Measurements from ENCODE around the gene PSMB5.

Gene PSMB5

DNA sequence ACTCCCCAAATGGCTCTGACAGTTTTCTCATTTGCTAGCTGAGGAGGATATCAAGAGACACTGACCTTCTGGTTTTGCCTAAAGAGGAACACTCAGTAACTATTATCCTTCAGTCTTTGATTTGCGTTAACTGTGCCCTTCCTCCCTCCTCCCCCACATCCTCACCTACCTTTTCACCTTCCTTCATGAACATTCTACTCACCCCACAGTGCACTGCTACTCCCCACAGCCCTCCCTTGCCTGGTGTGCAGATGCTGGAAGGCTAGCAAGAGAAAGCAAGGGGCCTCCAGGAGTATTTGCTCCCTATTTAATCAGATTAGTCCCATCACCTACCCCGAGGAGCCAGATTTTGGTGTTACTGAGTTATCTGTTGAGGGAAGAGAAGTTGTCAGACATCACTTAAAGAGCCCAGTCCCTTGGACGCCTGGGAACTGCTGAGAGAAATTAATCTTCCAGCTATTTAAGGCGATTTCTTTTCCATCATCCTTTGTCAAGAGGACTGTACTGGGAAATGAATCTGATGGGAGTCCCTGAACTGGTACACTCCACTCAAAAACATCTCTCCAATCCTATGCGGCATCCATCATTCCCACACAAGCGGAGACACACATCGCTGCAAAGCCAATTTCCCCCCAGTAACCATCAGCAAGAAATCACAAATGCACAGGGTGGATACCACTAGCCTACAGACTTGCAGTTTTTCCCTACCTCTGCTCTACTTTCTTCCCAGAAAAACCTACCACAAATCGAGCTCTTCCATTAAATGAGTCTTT lies 11.5 kb downstream of the PSMB5 start:
- no peaks in the 10 kb centered on the region for H3K9me3 ChIP-seq (ENCODE audit: control insufficient read depth, insufficient read depth, low read depth, low read length)
- no peak overlapping the region for H3K27ac ChIP-seq (ENCODE audit: extremely low read depth, low read depth, low read length)
- TF ChIP-seq, protein P1, sequence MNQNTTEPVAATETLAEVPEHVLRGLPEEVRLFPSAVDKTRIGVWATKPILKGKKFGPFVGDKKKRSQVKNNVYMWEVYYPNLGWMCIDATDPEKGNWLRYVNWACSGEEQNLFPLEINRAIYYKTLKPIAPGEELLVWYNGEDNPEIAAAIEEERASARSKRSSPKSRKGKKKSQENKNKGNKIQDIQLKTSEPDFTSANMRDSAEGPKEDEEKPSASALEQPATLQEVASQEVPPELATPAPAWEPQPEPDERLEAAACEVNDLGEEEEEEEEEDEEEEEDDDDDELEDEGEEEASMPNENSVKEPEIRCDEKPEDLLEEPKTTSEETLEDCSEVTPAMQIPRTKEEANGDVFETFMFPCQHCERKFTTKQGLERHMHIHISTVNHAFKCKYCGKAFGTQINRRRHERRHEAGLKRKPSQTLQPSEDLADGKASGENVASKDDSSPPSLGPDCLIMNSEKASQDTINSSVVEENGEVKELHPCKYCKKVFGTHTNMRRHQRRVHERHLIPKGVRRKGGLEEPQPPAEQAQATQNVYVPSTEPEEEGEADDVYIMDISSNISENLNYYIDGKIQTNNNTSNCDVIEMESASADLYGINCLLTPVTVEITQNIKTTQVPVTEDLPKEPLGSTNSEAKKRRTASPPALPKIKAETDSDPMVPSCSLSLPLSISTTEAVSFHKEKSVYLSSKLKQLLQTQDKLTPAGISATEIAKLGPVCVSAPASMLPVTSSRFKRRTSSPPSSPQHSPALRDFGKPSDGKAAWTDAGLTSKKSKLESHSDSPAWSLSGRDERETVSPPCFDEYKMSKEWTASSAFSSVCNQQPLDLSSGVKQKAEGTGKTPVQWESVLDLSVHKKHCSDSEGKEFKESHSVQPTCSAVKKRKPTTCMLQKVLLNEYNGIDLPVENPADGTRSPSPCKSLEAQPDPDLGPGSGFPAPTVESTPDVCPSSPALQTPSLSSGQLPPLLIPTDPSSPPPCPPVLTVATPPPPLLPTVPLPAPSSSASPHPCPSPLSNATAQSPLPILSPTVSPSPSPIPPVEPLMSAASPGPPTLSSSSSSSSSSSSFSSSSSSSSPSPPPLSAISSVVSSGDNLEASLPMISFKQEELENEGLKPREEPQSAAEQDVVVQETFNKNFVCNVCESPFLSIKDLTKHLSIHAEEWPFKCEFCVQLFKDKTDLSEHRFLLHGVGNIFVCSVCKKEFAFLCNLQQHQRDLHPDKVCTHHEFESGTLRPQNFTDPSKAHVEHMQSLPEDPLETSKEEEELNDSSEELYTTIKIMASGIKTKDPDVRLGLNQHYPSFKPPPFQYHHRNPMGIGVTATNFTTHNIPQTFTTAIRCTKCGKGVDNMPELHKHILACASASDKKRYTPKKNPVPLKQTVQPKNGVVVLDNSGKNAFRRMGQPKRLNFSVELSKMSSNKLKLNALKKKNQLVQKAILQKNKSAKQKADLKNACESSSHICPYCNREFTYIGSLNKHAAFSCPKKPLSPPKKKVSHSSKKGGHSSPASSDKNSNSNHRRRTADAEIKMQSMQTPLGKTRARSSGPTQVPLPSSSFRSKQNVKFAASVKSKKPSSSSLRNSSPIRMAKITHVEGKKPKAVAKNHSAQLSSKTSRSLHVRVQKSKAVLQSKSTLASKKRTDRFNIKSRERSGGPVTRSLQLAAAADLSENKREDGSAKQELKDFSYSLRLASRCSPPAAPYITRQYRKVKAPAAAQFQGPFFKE (tag by site-specific recombination; IDR thresholded peaks at IDR 0.05; ENCODE audit: borderline replicate concordance) = no peak
- no peak for TF ChIP-seq ZSCAN23 (tag by site-specific recombination; IDR thresholded peaks at IDR 0.05)
- peak; percentile 16; the same call in 1 of the 2 replicates for TF ChIP-seq EGR2 (tag by site-specific recombination; IDR thresholded peaks at IDR 0.05; ENCODE audit: low read depth)
- TF ChIP-seq ZNF501 (tag by site-specific recombination; IDR thresholded peaks at IDR 0.05) = no peak
- TF ChIP-seq ZFP41 (tag by site-specific recombination; IDR thresholded peaks at IDR 0.05; ENCODE audit: borderline replicate concordance) = no peak
- TF ChIP-seq ZNF670 (tag by site-specific recombination; IDR thresholded peaks at IDR 0.05; ENCODE audit: low read depth) = no peak
- ChIA-PET POLR2A (interaction anchor here (0.6 to 2.3 kb wide), 9 partner anchors 9 to 279 kb away, joined by 3 to 9 read pairs (median 5); partner anchors contain the start of genes AJUBA, HAUS4, PSMB11 and PSMB5), CTCF (interaction anchor here (0.8 to 1.3 kb wide), 2 partner anchors 35 to 52 kb away, joined by 3 to 4 read pairs; partner anchors contain the start of gene CDH24)
- H3K4me3 ChIP-seq (ENCODE audit: low read depth, low read length) = no peak overlapping the region
- H3K4me1 ChIP-seq (ENCODE audit: control insufficient read depth, insufficient read depth, low read length) = peaks cover 12% of the 10 kb centered on the region
- peaks cover 8 to 25% of the 10 kb centered on the region in 2 experiments; a peak in 2 of 3 replicates for H3K36me3 ChIP-seq (ENCODE audit: control insufficient read depth in 2 of 2, insufficient read depth in 1 of 2, low read length in 2 of 2)

DNA sequence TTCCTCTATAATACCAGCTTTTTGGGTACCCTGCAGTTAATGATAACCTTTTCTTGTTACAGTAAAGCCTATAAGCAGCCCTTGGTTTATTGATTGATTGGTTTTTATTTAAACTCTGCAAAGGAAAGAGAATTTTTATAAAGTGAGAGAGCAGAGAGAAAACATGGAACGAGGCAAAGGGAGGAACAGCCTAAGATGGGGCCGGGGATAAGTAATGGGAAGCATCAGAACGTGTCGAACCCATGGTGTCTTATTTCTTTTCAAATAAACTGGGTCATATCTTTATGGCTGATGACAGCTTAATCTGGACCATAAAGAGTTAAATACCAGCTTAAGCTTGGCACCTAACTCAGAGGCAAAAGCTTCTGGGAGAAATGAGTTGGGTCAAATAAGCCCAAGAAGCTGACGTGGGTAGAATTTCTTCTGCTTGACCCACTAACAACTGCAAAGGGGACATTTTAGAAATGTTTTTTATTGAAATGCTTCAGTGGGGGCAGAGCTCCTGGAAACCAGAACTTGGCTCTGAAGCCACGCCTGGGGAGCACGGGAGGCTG lies 12.7 kb downstream of the PSMB5 start:
- no peak for TF ChIP-seq ZNF23 (tag by site-specific recombination; IDR thresholded peaks at IDR 0.05; ENCODE audit: borderline replicate concordance)
- peak; percentile 77 for TF ChIP-seq ZNF341 (tag by site-specific recombination; IDR thresholded peaks at IDR 0.05; ENCODE audit: low read depth)
- TF ChIP-seq YY1 (tag by site-specific recombination; IDR thresholded peaks at IDR 0.05) = no peak
- H3K36me3 ChIP-seq (ENCODE audit: control insufficient read depth in 2 of 2, insufficient read depth in 1 of 2, low read length in 2 of 2) = peaks cover 5 to 23% of the 10 kb centered on the region in 2 experiments; a peak in 2 of 3 replicates
- peaks cover 12% of the 10 kb centered on the region for H3K4me1 ChIP-seq (ENCODE audit: control insufficient read depth, insufficient read depth, low read length)
- no peaks in the 10 kb centered on the region for H3K9me3 ChIP-seq (ENCODE audit: control insufficient read depth, insufficient read depth, low read depth, low read length)
- H3K27ac ChIP-seq (ENCODE audit: extremely low read depth, low read depth, low read length) = no peak overlapping the region
- no peak overlapping the region for H3K4me3 ChIP-seq (ENCODE audit: low read depth, low read length)
- POLR2A ChIA-PET = interaction anchor here (0.6 kb wide), 1 partner anchor 12 kb away, joined by 3 read pairs; no protein-coding TSS in a partner anchor
- CTCF ChIA-PET = interaction anchor here (0.6 to 1.3 kb wide), 3 partner anchors 27 to 33 kb away, joined by 3 to 6 read pairs (median 3); no protein-coding TSS in a partner anchor

DNA sequence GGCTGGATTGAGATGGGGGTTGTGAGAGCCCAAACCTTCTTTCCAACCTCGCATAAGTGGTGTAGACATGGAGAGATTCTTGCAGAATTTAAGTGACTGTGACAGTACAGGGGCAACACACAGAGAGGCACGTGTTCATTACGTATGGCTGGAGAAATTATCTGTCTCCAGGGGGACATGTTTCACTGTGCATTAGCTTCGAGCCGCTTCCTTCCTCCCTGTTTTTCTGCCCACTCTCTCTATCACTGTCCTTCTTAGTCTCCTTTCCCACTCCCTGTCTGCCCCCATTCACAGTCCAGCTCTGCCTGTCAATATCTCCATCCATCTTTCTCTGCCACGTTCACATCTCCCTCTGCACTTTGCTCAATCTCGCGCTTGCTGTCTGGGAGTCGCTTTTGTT lies 13.3 kb downstream of the PSMB5 start:
- no peak overlapping the region for H3K27ac ChIP-seq (ENCODE audit: extremely low read depth, low read depth, low read length)
- TF ChIP-seq MEIS1 (CRISPR knock-in tag; IDR thresholded peaks at IDR 0.05; ENCODE audit: borderline replicate concordance) (no peak), ZNF366 (tag by site-specific recombination; conservative IDR thresholded peaks at IDR 0.05) (0 out of 2 replicates have a peak, but pooled peaks have one; percentile 35), GLIS2 (tag by site-specific recombination; IDR thresholded peaks at IDR 0.05) (no peak), EGR2 (tag by site-specific recombination; IDR thresholded peaks at IDR 0.05; ENCODE audit: low read depth) (peak; percentile 14; the same call in 1 of the 2 replicates)
- TF ChIP-seq, protein P2, sequence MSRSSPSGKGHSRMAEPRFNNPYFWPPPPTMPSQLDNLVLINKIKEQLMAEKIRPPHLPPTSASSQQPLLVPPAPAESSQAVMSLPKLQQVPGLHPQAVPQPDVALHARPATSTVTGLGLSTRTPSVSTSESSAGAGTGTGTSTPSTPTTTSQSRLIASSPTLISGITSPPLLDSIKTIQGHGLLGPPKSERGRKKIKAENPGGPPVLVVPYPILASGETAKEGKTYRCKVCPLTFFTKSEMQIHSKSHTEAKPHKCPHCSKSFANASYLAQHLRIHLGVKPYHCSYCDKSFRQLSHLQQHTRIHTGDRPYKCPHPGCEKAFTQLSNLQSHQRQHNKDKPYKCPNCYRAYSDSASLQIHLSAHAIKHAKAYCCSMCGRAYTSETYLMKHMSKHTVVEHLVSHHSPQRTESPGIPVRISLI (tag by site-specific recombination; IDR thresholded peaks at IDR 0.05) = no peak
- TF ChIP-seq, protein P3, sequence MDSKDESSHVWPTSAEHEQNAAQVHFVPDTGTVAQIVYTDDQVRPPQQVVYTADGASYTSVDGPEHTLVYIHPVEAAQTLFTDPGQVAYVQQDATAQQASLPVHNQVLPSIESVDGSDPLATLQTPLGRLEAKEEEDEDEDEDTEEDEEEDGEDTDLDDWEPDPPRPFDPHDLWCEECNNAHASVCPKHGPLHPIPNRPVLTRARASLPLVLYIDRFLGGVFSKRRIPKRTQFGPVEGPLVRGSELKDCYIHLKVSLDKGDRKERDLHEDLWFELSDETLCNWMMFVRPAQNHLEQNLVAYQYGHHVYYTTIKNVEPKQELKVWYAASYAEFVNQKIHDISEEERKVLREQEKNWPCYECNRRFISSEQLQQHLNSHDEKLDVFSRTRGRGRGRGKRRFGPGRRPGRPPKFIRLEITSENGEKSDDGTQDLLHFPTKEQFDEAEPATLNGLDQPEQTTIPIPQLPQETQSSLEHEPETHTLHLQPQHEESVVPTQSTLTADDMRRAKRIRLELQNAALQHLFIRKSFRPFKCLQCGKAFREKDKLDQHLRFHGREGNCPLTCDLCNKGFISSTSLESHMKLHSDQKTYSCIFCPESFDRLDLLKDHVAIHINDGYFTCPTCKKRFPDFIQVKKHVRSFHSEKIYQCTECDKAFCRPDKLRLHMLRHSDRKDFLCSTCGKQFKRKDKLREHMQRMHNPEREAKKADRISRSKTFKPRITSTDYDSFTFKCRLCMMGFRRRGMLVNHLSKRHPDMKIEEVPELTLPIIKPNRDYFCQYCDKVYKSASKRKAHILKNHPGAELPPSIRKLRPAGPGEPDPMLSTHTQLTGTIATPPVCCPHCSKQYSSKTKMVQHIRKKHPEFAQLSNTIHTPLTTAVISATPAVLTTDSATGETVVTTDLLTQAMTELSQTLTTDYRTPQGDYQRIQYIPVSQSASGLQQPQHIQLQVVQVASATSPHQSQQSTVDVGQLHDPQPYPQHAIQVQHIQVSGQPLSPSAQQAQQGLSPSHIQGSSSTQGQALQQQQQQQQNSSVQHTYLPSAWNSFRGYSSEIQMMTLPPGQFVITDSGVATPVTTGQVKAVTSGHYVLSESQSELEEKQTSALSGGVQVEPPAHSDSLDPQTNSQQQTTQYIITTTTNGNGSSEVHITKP (tag by site-specific recombination; IDR thresholded peaks at IDR 0.05) = 0 out of 2 replicates have a peak, but pooled peaks have one; percentile 49
- no peaks in the 10 kb centered on the region for H3K9me3 ChIP-seq (ENCODE audit: control insufficient read depth, insufficient read depth, low read depth, low read length)
- H3K36me3 ChIP-seq (ENCODE audit: control insufficient read depth in 2 of 2, insufficient read depth in 1 of 2, low read length in 2 of 2) = peaks cover 3 to 22% of the 10 kb centered on the region in 2 experiments; a peak in 2 of 3 replicates
- H3K4me3 ChIP-seq (ENCODE audit: low read depth, low read length) = no peak overlapping the region
- H3K4me1 ChIP-seq (ENCODE audit: control insufficient read depth, insufficient read depth, low read length) = peaks cover 12% of the 10 kb centered on the region
- POLR2A ChIA-PET = interaction anchor here (0.6 kb wide), 1 partner anchor 11 kb away, joined by 3 read pairs; no protein-coding TSS in a partner anchor
- CTCF ChIA-PET = interaction anchor here (0.7 to 1.5 kb wide), 3 partner anchors 27 to 34 kb away, joined by 3 to 6 read pairs (median 4); no protein-coding TSS in a partner anchor

All from HEK293 (cell line).